ENCODE measurements around the gene KLLN.
"Not testable (repeated sequence)": the region's sequence is repeated elsewhere in the genome, so short reads cannot be mapped to it uniquely, and the experiment has no call there.

The KLLN gene

DNA sequence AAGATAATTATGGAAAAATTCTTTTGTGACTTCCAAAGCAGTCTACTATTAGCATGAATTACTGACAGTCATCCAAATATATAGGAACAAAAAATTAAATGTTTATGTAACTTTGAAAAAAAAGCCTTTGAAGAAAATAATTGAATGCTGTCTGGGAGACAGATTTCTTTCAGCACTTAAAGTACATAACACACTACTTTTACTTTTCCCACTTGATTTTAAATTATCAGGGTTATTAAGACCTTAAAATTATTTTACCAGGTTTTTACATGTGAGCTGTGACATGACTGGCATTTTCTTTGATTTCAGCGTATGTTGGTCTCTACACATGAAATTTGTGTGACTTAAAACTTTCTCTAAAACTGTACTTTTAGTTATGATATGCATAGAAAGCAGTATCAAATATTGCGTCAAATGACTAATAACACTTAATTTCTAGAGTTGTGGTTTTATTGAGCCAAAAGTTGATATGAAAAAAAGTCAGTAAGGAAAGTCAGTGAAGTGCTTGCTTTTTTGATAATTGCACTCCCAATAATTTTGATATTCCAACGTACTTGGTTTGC lies 3.2 kb upstream of the KLLN start:
- in situ Hi-C loops (cut with MboI; ENCODE audit: low sequenced_read_pairs), result no loop called here

DNA sequence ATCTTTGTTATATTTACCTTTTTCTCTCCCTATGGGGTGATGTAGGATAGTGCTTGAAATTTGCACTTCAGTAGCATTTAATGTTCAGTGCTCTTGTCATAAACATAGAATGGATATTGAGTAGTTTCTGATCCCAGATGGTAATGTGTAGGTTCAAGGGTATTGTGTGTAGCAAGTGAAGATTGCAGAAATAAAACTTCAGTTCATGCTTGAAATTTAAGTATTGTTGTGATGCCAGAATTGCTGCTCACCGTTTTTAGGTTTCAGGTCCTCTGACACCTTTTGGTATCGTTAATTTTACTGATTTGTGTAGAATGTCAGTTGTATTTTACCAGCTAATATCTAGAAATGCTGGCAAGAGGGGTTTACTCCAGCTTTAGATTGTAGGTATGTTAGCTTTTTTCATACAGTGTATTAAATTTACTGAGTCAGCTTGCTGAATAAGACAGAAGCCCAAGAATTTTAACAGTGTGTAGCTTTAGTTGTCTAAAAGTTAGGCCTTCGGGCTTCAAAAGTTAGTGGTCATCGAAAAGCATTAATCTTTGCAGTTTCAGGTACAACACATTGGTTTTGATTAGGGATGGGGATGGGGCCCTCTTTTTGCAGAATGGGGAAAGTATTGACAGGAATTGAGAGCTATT lies 2.0 kb upstream of the KLLN start:
- in situ Hi-C loops (cut with MboI; ENCODE audit: low sequenced_read_pairs), result no loop called here

DNA sequence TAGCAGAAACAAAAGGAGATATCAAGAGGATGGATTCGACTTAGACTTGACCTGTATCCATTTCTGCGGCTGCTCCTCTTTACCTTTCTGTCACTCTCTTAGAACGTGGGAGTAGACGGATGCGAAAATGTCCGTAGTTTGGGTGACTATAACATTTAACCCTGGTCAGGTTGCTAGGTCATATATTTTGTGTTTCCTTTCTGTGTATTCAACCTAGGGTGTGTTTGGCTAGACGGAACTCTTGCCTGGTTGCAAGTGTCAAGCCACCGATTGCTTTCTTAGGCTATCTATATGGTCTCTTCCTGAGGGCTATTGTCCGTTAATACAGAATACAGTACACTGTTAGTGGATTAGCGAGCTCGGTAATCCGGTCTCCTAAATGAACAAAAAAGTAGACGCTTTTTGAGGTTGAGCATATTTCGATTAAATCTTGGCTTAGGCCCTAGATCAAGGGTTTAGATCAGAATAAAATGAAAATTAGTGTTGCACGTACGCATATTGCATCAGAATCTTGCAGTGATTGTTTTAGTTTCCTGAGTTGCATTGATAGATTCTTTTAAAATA lies 1.2 kb upstream of the KLLN start:
- in situ Hi-C loops (cut with MboI; ENCODE audit: low sequenced_read_pairs), result loop anchor here (5.0 kb wide), 1 partner anchor 523 kb away; no protein-coding TSS in a partner anchor

DNA sequence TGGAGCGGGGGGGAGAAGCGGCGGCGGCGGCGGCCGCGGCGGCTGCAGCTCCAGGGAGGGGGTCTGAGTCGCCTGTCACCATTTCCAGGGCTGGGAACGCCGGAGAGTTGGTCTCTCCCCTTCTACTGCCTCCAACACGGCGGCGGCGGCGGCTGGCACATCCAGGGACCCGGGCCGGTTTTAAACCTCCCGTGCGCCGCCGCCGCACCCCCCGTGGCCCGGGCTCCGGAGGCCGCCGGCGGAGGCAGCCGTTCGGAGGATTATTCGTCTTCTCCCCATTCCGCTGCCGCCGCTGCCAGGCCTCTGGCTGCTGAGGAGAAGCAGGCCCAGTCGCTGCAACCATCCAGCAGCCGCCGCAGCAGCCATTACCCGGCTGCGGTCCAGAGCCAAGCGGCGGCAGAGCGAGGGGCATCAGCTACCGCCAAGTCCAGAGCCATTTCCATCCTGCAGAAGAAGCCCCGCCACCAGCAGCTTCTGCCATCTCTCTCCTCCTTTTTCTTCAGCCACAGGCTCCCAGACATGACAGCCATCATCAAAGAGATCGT lies 690 bp upstream of the KLLN start:
- in situ Hi-C loops (cut with MboI; ENCODE audit: low sequenced_read_pairs), result loop anchor here (5.0 kb wide), 1 partner anchor 523 kb away; no protein-coding TSS in a partner anchor

DNA sequence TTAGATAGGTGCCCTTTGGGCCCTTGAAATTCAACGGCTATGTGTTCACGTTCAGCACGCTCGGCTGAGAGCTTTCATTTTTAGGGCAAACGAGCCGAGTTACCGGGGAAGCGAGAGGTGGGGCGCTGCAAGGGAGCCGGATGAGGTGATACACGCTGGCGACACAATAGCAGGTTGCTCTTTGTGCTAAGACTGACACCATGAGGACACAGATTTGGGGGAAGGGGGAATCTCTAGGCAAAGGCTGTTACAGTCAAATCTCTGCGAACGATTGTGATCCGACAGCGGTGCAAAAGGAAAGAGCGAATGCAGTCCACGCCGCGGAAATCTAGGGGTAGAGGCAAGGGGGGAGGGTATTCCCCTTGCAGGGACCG lies 667 bp downstream of the KLLN start:
- in situ Hi-C loops (cut with MboI; ENCODE audit: low sequenced_read_pairs), result loop anchor here (5.0 kb wide), 1 partner anchor 525 kb away; no protein-coding TSS in a partner anchor

DNA sequence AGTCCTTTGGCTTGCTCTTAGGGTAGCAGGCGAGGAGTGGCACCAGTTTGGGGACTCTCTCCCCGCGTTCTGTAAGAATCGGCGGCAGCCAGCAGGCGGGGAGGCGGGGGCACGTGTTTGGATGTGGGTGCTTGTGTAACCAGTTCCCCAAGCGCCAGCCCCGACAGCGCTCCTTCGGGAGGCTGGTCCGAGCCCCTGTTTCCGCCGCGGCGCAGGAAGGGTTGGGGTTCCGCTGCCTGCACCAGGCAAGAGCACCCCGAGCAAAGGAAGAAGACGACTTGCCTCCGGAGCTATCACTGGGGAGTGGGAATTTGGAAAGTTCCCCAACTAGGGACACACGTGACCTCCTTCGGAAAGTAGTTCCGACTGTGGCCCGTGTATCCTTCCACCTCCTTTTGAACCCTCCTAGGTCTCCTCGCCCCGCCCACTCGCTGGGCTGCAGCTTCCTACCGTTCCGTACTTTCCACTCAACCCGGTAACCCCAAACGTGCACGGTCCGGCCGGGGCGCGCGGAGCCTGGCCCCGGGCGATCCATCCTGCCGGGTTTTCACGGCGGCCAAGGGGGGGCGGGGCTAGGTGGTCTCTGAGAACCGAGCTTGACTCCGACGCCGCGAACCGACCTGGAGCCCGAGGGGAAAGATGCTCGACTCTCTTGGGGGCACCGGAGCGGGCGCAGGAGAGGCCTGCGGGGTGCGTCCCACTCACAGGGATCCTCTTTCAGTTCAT lies 1.2 kb downstream of the KLLN start:
- in situ Hi-C loops (cut with MboI; ENCODE audit: low sequenced_read_pairs), result loop anchor here (5.0 kb wide), 1 partner anchor 525 kb away; no protein-coding TSS in a partner anchor

DNA sequence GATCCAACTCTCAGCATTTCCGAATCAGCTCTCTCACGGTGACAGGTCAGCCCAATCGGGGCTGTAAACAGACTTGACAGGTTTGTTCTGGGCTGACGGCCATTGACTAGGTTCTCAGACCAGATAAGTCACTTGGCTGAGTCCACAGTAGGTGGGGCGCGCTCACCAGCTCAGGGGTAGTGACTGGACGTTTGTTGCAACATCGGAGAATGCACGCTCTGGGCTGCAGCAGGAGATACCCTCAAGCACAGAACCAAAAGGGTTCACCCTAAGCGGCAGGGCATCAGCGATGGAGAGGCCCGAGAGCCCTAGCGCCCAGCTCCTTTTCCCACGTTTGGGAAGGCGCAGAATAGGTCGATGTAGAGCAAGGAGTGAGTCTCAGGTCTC lies 1.8 kb downstream of the KLLN start:
- in situ Hi-C loops (cut with MboI; ENCODE audit: low sequenced_read_pairs), result loop anchor here (5.0 kb wide), 1 partner anchor 526 kb away; no protein-coding TSS in a partner anchor

DNA sequence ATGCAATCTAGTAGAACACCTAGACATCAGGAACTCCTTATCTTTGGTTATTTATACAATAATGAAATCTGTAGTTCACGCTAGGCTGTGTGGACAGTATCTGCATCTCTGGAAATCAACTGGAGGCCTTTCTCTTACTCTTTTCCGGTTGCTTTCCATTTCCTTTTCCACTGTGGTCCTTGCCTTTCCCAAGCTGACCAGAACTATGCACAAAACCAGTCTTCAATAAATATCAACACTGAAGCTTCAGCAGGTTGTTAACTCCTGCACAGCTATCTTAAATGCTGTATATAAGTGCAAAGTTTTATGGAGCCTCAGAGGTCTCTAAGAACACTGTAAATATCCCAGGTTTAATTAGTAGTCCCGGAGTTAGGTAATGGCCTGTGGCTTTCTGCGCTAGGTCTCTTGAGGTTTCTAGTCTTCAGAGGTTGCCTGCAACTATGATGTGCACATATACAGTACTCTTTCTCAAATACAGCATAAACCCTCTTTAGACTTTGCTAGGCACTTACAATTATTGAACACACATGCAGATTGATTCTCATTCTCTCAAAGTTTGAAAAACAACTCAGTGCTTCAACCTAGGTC lies 2.4 kb downstream of the KLLN start:
- in situ Hi-C loops (cut with MboI; ENCODE audit: low sequenced_read_pairs), result loop anchor here (5.0 kb wide), 1 partner anchor 526 kb away; no protein-coding TSS in a partner anchor

DNA sequence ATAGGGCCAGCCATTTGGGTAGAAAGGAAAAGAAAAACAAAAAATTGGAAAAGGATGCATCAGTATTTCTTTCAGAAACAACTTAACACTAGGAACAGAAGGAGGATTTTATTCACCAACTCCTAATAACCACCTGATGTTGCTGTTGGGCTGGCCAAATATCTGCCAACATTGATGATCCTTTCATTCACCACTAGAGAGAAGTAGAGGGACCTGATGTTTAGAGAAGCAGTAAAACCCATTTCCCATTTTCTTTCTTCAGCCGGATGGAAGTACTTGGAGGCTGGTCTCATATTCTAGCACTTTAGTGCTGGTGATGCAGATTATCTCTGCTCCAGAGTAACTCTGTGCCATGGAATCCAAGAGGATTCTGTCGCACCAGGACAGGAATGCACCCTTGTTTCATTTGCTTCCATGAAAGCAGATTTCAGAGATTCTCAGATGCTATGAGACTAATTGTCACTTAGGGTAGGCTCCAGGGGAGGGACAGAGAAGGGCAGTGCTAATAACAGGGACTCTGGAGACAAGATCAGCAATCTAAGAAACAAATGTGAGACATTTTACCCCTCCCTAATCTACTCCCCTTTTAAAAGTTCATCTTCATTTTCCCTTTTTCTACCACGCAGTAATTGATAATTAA lies 3.1 kb downstream of the KLLN start:
- in situ Hi-C loops (cut with MboI; ENCODE audit: low sequenced_read_pairs), result loop anchor here (5.0 kb wide), 1 partner anchor 527 kb away; no protein-coding TSS in a partner anchor

DNA sequence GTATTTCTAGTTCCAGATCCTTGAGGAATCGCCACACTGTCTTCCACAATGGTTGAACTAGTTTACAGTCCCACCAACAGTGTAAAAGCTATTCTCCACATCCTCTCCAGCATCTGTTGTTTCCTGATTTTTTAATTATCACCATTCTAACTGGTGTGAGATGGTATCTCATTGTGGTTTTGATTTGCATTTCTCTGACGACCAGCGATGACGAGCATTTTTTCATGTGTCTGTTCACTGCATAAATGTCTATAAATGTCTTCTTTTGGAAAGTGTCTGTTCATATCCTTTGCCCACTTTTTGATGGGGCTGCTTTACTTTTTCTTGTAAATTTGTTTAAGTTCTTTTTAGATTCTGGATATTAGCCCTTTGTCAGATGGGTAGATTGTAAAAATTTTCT lies 7.7 kb downstream of the KLLN start:
- in situ Hi-C loops (cut with MboI; ENCODE audit: low sequenced_read_pairs), result loop anchor here (5.0 kb wide), 1 partner anchor 692 kb away; no protein-coding TSS in a partner anchor

DNA sequence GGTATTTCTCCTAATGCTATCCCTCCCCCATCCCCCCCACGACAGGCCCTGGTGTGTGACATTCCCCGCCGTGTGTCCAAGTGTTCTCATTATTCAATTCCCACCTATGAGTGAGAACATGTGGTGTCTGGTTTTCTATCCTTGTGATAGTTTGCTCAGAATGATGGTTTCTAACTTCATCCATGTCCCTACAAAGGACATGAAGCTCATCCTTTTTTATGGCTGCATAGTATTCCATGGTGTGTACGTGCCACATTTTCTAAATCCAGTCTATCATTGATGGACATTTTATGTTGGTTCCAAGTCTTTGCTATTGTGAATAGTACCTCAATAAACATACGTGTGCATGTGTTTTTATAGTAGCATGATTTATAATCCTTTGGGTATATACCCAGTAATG lies 8.1 kb downstream of the KLLN start:
- in situ Hi-C loops (cut with MboI; ENCODE audit: low sequenced_read_pairs), result loop anchor here (5.0 kb wide), 1 partner anchor 692 kb away; no protein-coding TSS in a partner anchor

DNA sequence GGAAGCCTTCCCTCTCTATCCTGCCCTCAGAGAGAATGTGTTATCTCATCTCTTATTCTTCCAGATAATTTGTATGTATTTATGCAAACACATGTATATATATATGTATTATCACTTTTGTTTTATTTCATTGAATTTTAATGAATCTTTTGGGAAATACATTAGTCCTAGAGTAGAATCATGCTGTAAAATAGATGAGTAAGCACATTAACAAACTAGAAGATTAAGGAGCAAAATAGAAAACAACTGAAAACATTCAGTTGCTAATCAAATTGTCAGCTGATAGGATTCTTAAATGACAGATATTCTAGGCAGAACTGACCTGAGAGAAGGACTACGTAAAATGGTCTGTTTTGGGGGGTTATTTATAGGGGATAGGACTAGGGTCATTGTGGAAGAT lies 11.2 kb downstream of the KLLN start:
- in situ Hi-C loops (cut with MboI; ENCODE audit: low sequenced_read_pairs), result no loop called here

DNA sequence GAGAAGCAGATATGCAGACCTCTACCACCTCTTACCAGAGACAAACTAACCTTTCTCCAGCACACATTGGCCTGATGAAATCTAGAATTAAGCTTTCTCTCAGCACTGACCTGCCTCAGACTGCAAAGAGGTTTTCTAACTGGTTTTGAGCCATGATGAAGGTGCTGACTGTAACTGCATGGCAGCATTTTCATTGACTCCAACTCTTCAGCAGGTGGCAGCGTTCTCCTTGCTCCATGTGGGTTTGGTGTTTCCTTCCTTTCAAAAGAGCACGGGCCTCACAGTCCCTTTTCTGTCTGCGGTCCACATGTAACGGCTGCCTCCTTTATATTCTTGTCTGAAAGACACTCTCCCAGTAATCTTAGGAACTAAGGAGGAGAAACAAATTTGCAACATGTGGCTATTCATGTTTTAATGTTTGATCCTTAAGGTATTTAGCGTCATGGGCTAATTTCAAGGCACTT lies 12.6 kb downstream of the KLLN start:
- in situ Hi-C loops (cut with MboI; ENCODE audit: low sequenced_read_pairs), result no loop called here

DNA sequence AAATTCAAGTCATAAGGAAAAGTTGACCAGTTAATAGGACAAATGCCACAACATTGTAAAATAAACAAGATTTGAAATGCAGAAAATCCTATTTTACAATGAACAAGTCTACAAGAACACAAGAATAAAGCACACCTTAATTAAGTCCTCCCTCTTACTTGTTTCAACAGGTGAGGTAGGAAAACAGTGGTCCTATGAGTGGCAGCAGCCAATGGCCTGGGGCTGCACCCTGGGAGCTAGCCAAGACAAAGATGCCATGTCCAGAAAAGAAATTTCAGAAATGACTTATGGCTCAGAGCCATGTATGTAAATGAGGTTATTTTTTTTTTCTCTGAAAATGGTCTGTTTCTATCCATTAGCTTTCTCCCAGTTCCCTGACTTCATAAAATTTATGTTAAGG lies 14.3 kb downstream of the KLLN start:
- in situ Hi-C loops (cut with MboI; ENCODE audit: low sequenced_read_pairs), result no loop called here

DNA sequence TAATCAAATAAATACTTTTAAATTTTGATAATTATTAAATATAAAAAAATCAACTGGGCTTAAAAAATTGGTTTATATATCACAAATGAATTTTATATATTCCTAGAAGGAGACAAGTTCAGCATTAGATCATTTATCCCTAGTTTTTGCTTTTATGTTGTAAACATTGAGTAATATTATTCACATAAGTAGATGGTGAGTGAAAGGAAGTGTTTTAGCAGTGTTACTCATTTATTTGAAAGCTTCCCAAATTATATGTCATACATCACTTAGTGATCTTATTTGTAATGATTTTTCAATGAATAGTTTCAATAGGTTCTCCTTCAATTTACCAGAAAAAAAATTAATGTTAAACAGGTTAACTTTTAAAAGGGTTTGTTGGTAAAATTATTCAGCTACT lies 15.8 kb downstream of the KLLN start:
- in situ Hi-C loops (cut with MboI; ENCODE audit: low sequenced_read_pairs), result no loop called here

DNA sequence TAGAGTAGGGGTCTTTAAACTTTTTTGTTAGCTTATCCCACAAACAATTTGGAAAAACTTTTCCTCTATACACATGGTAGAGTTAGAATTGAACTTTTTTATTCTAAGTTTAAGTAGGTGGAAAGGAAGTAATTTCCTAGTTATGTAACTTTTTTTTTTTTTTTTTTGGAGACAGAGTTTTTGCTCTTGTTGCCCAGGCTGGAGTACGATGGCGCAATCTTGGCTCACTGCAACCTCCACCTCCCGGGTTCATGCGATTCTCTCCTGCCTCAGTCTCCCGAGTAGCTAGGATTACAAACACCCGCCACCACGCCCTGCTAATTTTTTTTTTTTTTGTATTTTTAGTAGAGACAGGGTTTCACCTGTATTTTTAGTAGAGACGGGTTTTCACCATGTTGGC lies 16.6 kb downstream of the KLLN start:
- in situ Hi-C loops (cut with MboI; ENCODE audit: low sequenced_read_pairs), result not testable (repeated sequence)

DNA sequence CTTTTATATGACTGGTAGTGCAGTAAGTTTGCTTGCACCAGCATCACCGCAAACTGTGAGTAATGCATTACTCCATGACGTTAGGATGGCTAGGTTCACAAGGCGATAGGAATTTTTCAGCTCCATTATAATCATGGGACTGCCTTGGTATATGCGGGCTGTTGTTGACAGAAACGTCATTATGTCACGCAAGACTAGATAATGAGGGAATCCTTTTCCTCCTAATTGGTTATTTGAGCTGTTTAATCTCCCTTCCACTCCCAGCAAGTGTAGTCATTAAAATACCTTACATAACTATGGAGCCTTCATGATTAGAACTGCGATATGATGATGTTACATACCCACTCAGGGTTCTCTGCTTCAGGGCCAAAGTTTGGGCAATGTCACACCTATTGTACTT lies 17.3 kb downstream of the KLLN start:
- in situ Hi-C loops (cut with MboI; ENCODE audit: low sequenced_read_pairs), result no loop called here

DNA sequence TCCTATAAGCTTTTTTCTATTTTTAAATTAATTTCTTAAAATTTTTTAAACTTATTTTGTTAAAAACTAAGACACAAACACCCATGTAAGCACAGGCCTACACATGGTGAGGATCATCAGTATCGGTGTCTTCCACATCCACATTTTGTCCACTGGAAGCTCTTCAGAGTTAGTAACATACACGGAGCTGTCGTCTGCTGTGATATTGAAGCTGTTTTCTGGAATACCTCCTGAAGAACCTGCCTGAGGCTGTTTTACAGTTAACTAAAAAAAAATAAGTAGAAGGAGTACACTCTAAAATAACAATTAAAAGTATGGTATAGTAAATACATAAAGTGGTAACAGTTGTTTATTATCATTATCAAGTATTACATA lies 17.7 kb downstream of the KLLN start:
- in situ Hi-C loops (cut with MboI; ENCODE audit: low sequenced_read_pairs), result no loop called here

DNA sequence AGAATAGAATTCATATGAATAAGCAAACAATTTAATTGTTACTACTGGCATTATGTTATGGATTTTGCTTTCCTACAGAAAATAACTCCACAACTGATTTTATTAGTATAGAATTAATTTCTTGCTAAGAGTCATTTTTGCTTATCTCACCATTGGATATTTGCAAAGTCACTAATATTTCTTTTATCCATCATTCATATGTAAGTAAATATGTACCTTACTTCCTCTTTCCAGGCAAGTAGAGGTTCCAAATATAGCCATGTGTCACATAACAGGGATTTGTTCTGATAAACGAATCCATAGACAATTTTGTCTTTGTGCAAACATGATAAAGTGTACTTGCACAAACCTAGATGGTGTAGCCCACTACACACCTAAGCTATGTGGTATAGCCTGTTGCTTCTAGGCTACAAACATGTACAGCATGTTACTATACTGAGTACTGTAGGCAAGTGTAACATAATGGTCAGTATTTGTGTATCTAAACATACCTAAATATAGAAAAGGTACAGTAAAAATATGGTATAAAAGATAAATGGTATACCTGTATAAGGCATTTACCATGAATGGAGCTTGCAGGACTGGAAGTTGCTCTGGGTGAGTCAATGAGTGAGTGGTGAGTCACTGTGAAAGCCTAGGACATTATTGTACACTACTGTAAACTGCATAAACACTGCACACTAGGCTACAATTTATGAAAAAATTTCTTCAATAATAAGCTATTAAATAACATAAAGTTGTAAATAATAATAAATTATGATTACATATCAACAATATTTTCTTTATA lies 18.3 kb downstream of the KLLN start:
- in situ Hi-C loops (cut with MboI; ENCODE audit: low sequenced_read_pairs), result no loop called here

DNA sequence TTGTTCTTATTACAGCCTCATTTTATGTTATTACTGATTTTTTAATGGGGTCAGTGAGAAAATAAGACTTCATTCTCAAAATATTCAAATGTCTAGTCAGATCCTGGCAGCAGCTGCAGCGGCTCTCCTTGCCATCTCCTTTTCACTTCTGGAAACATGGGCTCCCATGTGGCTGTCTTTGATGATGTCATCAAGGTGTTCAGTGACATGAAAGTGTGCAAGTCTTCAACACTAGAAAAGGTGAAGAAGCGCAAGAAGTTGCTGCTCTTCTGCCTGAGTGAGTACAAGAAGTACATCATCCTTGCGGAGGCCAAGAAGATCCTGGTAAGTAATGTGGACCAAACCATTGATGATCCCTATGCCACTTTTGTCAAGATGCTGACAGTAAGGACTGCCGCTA lies 19.6 kb downstream of the KLLN start:
- in situ Hi-C loops (cut with MboI; ENCODE audit: low sequenced_read_pairs), result no loop called here
